Glutamatergic neuron (in vitro differentiated cells): ENCODE measurements around the gene CBFA2T3. TPM values are rescaled to one million over a fixed set of nuclear protein-coding genes. Genes with fewer than 3 reads are reported as not detected.

Source experiments
- DNase-seq: peaks from one replicate; pipeline ENCODE4 v3.0.0; 2022
- H3K27ac Mint-ChIP-seq: one replicate; pipeline ENCODE4 v1.8.0; 2020; ENCODE audit warnings: mild to moderate bottlenecking, mixed read lengths, inconsistent platforms; ENCODE audit not compliant: unreplicated experiment
- H3K27me3 Mint-ChIP-seq: one replicate; pipeline ENCODE4 v1.8.0; 2020; ENCODE audit warnings: mild to moderate bottlenecking, moderate library complexity, mixed read lengths, inconsistent platforms; ENCODE audit not compliant: unreplicated experiment
- H3K36me3 Mint-ChIP-seq: one replicate; pipeline ENCODE4 v1.8.0; 2020; ENCODE audit warnings: mild to moderate bottlenecking, mixed read lengths, inconsistent platforms; ENCODE audit not compliant: unreplicated experiment
- H3K4me1 Mint-ChIP-seq: one replicate; pipeline ENCODE4 v1.8.0; 2020; ENCODE audit warnings: mild to moderate bottlenecking, low read depth, mixed read lengths, inconsistent platforms; ENCODE audit not compliant: unreplicated experiment
- H3K4me3 Mint-ChIP-seq: one replicate; pipeline ENCODE4 v1.8.0; 2020; ENCODE audit warnings: mild to moderate bottlenecking, mixed read lengths, inconsistent platforms; ENCODE audit not compliant: unreplicated experiment
- H3K9me3 Mint-ChIP-seq: one replicate; pipeline ENCODE4 v1.8.0; 2020; ENCODE audit warnings: mild to moderate bottlenecking, moderate library complexity, mixed read lengths, inconsistent platforms; ENCODE audit not compliant: unreplicated experiment
- CTCF ChIP-seq: fragments of 200-600 bp; sonication (generic); IDR thresholded peaks from one replicate; pipeline ENCODE4 v1.5.0; 2021; ENCODE audit not compliant: partially characterized antibody, unreplicated experiment
- total RNA-seq: library from RNA; stranded (reverse); fragmentation: NEBNext Ultra II Directional; extraction: Animal tissue kit (Norgen Biotek cat#: 25700); gene quantifications from one replicate; pipeline ENCODE4 v1.2.1, GENCODE V29; 2021; ENCODE audit not compliant: unreplicated experiment

The CBFA2T3 gene
- total RNA-seq, 1 donor from 2014 or later, result 126 TPM

- Mint-ChIP-seq H3K27me3 (peaks cover 6% of the 10 kb centered on the region), H3K36me3 (no peaks in the 10 kb centered on the region), H3K27ac (no peak overlapping the region), H3K4me1 (no peaks in the 10 kb centered on the region), H3K4me3 (no peak overlapping the region), H3K9me3 (peaks cover 4% of the 10 kb centered on the region)
- DNase-seq, result no peak
- TF ChIP-seq CTCF, result no peak
These were observed 6.2 kb upstream of the CBFA2T3 start for GRCh38 chr16:88983165-88983564.

- Mint-ChIP-seq H3K36me3 (no peaks in the 10 kb centered on the region), H3K4me3 (no peak overlapping the region), H3K27me3 (peaks cover 6% of the 10 kb centered on the region), H3K4me1 (no peaks in the 10 kb centered on the region), H3K9me3 (peaks cover 2% of the 10 kb centered on the region), H3K27ac (no peak overlapping the region)
- TF ChIP-seq CTCF, result no peak
- DNase-seq, result no peak
These were observed 5.5 kb upstream of the CBFA2T3 start for GRCh38 chr16:88982286-88983084.

GRCh38 chr16:88979353-88980015 is 2.5 kb upstream of the CBFA2T3 start:
- Mint-ChIP-seq H3K27me3 (peaks cover 6% of the 10 kb centered on the region), H3K36me3 (no peaks in the 10 kb centered on the region), H3K27ac (no peak overlapping the region), H3K4me3 (no peak overlapping the region), H3K9me3 (peaks cover 2% of the 10 kb centered on the region), H3K4me1 (peaks cover 2% of the 10 kb centered on the region)
- TF ChIP-seq CTCF, result no peak
- DNase-seq, result no peak

- Mint-ChIP-seq H3K27ac (no peak overlapping the region), H3K36me3 (no peaks in the 10 kb centered on the region), H3K4me1 (peaks cover 5% of the 10 kb centered on the region), H3K27me3 (peaks cover 4% of the 10 kb centered on the region), H3K4me3 (no peak overlapping the region), H3K9me3 (peaks cover 3% of the 10 kb centered on the region)
- no peak for TF ChIP-seq CTCF
- no peak for DNase-seq
These were observed 1.8 kb upstream of the CBFA2T3 start for GRCh38 chr16:88978608-88979346.
